Astrocyte of the cerebellum (primary cell): ENCODE data around the gene GAB1.

Experiments
- DNase-seq: peaks from one replicate; pipeline ENCODE4 v3.0.0-alpha.2; 2011; ENCODE audit warnings: low read depth
- H3K4me3 ChIP-seq: 2 replicates; pipeline ENCODE4 v1.5.1; 2011; ENCODE audit warnings: mild to moderate bottlenecking, low read depth, low read length, moderate library complexity
- in situ Hi-C: cut with HindIII; loops from 2 replicates; pipeline ENCODE4 v1.10.0; 2017; ENCODE audit warnings: low sequenced_read_pairs
- TF ChIP-seq, protein P1 (sequence below): IDR thresholded peaks from 2 replicates; pipeline ENCODE4 v1.5.1; 2012; ENCODE audit warnings: low read length, low read depth, moderate library complexity, mild to moderate bottlenecking; ENCODE audit errors: missing control alignments

Gene GAB1

DNA sequence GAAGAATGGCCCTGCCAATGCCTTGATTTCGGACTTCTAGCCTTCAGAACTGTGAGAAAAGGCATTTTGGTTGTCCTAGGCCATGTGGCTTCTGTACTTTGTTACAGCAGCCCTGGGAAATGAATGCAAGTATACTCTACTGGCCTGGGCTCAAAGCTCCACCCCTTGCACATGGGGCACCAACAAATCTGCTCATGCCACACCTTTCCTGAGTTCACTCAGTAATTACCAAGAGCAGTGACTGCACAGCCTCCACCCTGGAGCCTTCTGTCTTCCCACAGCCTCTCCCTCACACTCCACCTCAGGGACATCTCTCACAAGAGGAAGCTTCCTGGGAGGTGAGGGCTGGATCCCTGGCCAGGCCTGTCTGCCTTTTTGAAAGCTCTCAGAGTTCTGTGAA, 29.1 kb upstream of the GAB1 start:
- H3K4me3 ChIP-seq: no peak overlapping the region
- in situ Hi-C loops: no loop called here
- no peak for DNase-seq
- TF ChIP-seq, protein P1, sequence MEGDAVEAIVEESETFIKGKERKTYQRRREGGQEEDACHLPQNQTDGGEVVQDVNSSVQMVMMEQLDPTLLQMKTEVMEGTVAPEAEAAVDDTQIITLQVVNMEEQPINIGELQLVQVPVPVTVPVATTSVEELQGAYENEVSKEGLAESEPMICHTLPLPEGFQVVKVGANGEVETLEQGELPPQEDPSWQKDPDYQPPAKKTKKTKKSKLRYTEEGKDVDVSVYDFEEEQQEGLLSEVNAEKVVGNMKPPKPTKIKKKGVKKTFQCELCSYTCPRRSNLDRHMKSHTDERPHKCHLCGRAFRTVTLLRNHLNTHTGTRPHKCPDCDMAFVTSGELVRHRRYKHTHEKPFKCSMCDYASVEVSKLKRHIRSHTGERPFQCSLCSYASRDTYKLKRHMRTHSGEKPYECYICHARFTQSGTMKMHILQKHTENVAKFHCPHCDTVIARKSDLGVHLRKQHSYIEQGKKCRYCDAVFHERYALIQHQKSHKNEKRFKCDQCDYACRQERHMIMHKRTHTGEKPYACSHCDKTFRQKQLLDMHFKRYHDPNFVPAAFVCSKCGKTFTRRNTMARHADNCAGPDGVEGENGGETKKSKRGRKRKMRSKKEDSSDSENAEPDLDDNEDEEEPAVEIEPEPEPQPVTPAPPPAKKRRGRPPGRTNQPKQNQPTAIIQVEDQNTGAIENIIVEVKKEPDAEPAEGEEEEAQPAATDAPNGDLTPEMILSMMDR: no peak

DNA sequence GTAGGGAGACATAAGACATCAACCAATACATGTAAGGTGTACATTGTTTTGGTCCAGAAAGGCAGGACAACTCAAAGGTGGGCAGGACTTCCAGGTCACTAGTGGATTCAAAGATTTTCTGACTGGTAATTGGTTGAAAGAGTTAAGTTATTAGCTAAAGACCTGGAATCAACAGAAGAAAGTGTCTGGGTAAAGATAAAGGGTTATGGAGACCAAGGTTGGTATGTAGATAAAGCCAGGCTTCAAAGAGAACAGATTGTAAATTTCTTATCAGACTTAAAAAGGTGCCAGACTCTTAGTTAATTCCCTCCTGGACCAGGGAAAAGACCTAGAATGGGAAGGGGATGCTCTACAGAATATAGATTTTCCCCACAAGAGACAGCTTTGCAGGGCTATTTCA, 28.3 kb upstream of the GAB1 start:
- in situ Hi-C loops: no loop called here
- H3K4me3 ChIP-seq: no peak overlapping the region
- no peak for DNase-seq
- TF ChIP-seq, protein P1: no peak

DNA sequence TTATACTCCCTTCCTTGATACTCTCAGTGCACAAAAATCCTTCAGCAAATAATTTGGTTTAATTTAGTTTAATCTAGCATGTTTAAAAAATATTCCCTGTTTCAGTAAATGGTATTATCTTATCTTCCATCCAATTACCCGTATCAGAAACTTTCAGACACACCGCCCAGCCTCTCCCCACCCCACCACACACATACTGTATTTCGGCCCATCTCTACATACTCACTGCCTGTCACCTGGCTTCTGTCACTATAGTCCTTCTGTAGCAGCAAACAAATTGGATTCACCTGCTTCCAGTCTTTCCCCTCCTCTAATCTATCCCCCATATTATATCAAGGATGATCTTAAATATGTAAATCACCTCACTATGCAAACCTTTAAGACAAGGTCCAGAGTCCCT, 24.8 kb upstream of the GAB1 start:
- in situ Hi-C loops: no loop called here
- TF ChIP-seq, protein P1: no peak
- DNase-seq: no peak
- H3K4me3 ChIP-seq: no peak overlapping the region

DNA sequence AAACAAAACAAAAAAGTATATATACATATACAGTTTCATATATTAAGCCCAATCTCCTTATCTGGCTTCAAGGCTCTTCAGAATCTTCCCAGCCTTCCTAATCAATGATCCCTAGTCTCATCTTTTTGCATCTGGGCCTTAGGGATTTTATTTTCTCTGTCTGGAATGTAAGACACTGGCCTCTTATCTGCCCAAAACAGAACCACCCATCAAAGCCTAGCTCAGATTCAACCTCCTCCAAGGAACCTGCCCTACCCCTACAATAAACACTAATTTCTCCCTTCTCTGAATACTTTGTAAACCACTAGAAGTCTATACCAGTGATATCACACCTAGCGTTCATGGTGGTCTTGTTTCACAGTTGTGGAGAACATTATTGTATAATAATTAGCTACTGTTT, 23.2 kb upstream of the GAB1 start:
- in situ Hi-C loops: no loop called here
- no peak for DNase-seq
- TF ChIP-seq, protein P1: no peak
- no peak overlapping the region for H3K4me3 ChIP-seq

DNA sequence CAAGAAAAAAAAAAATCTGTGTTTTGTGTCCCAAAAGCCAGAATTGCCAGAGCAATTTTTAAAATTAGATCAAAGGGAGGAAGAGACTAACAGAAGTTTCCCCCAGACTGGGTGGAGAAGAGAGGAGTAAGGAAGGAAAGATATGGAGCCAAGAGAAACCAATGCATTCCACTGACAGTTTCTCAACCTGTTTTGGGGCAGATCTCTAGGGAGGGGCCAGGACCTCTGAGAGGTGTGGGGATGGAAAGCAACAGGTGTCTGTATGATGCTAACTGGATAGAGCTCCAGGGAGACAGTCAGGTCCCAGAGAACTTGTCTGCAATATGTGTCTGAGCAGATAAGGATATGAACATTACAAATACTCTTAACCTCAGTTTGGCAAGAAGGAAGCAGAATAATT, 22.7 kb upstream of the GAB1 start:
- TF ChIP-seq, protein P1: no peak
- no peak overlapping the region for H3K4me3 ChIP-seq
- in situ Hi-C loops: no loop called here
- no peak for DNase-seq

DNA sequence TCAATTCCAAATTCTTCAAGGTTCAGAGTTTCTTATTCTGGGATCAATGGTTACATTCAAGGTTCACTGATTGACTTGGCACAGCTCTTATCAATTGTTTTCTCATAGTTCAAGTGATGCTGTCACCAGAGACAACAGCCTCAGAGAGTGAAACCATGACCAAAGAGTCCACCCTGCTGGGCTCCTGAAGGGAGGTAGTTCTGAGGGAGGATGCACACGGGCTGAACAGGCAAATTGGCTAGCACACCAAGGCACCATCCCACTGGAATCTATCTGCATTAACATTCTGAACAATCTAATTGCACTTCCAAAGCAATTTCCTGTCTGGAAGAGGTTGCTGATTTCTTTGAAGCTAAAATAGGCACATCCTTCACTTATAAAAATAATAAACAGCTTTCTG, 16.6 kb upstream of the GAB1 start:
- H3K4me3 ChIP-seq: no peak overlapping the region
- no peak for DNase-seq
- in situ Hi-C loops: no loop called here
- TF ChIP-seq, protein P1: no peak

DNA sequence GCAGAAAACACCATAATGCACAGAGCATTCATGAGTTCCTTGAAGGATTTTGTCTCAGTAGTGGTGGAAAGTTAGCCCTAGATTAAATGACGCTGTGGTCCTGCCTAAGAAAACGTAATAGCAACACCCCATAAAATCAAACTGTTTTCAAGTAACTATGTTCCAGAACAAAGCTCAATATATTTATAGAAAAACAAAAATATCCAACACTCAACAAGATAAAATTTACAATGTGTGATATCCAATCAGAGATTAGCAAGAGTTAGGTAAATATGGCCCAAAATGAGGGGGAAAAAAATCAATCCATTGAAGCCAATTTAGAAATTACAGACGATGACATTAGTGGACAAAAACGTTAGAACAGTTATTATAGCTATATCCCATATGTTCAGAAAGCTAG, 9.9 kb upstream of the GAB1 start:
- in situ Hi-C loops: no loop called here
- H3K4me3 ChIP-seq: no peak overlapping the region
- DNase-seq: no peak
- TF ChIP-seq, protein P1: no peak
